HG03571 (cell line): ENCODE results near the gene ZNF616.
A peak's percentile ranks its signal among the peaks of the same experiment; 100 is the strongest.

Source experiments
- ATAC-seq: cut with Tn5 transposase; IDR thresholded peaks from one replicate; pipeline ENCODE4 v1.9.1; 2021; ENCODE audit not compliant: unreplicated experiment

The ZNF616 gene

DNA sequence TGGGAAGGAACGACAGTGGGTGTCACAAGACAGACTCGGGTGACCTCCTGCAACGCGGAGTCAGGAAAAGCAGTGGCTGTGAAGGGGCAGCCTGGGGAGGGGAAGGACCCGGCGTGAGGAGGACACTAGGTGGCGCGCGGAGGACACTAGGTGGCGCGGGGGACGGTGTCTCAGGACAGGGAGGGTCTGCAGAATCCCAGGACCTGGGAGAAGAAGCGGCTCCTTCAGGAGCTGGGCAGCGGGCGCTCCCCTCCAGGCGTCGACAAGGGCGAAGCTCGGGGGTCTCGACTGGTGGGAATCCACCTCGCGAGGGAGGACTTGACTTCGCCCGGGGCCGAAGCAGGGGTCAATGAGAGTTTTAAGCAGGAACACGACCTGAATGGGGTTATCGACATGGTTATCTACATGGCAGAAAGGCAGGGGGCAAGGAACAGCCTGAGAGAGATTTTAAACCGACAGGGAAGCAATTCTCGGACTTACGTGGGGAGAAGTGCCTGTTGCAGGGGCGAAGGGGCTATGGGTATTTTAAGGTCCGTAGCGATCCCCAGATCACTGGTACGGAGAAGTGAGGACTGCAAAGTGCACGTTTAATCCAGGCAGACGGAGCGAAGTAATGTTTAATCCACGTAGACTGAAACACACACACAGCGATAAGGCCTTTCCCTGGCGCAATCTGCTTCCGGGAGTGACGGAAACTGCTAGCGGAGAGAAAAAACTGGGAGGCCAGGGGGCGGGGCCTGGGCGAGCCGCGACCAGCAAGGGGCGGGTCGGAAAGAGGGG is at the start of gene ZNF616:
TSS of gene ZNF616 (minus strand) at position 687 of the 780 bp plus-strand sequence. CDS start 9,426 bp downstream, outside the sequence.
- ATAC-seq, result peak; percentile 39

DNA sequence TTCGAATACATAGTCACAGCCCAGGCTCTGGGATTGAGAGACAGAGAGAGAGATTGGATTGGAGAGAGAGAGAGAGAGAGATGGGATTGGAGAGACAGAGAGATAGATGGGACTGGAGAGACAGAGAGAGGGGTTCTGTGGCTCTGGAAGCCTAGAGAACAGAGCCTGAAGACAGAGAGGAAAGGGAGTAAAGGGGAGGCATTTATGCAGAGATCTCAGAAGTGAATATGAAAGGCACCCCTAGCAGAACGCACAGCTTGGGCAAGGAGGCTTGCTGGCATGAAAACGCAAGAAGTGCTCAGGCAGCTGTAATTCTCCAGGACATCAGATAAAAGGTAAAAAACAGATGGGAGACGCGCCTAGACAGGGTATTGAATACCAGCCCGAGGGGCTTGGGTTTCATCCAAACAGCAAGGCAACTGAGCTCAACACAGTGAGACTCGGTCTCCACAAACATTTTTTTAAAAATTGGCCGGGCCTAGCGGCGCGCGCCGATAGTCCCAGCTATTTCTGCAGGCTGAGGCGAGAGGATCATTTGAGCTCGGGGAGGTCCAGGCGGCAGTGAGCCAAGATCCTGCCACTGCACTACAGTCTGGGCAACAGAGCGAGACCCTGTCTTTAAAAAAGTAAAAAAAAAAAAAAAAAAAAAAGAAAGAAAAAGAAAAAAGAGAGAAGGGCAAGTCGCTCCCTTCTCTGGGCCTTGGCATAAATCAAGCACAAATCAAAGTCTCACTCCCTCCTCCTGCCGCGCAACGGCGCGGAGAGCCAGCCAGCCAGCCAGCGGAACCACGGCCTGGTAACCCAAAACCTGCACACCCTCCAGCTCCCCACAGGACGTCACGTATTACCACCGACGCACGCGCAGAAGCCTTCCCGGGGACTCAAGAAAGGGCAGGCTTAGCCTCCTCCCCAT is 49.3 kb upstream of the ZNF616 start:
- ATAC-seq, result peak; percentile 2

DNA sequence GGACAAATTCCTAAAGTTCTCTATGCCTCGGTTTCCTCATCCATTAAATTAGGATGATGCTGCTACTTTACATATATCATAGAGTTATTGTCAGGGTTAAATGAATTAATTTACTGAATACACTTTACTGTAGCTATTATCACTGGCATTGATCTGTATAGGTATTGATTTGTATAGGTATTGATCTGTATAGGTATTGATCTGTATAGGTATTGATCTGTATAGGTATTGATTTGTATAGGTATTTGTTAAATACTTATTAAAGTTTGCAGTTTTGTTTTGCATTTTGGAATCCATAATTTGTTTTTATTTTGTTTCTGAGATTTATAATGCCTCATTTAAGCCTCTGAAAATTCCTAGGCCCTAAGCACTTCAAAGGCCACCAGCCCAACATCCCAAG is 47.7 kb upstream of the ZNF616 start:
- no peak for ATAC-seq

DNA sequence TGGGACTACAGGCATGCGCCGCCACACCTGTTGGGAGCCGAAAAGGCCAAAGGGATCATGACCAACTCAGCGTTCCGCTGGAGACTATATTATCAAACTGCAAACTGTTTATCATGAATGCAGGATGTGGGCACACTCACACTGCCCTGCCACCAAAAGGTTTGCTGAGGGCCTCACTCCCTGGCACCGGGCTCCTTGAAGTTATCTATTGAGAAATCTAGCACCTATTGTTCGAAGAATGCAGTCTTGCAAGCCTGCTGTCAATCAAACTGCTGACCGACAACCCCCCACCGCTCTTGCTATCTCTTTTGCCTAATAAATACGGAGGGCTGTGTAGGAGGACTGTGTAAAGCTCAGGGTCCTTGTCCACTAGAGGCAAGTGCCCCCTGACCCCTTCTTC is 36.8 kb upstream of the ZNF616 start:
- no peak for ATAC-seq

DNA sequence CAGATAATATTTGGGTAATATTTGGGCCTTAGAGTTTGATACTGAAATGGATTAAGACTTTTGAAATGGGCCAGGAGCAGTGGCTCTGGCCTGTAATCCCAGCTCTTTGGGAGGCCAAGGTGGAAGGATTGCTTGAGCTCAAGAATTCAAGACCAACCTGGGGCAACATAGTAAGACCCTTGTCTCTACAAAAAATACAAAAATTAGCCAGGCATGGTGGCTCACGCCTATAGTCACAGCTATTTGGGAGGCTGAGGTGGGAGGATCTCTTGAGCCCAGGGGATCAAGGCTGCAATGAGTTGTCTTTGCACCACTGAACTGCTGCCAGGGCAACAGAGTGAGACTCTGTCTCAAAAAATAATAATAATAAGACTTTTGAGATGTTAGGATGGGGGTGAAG is 32.6 kb upstream of the ZNF616 start:
- no peak for ATAC-seq

DNA sequence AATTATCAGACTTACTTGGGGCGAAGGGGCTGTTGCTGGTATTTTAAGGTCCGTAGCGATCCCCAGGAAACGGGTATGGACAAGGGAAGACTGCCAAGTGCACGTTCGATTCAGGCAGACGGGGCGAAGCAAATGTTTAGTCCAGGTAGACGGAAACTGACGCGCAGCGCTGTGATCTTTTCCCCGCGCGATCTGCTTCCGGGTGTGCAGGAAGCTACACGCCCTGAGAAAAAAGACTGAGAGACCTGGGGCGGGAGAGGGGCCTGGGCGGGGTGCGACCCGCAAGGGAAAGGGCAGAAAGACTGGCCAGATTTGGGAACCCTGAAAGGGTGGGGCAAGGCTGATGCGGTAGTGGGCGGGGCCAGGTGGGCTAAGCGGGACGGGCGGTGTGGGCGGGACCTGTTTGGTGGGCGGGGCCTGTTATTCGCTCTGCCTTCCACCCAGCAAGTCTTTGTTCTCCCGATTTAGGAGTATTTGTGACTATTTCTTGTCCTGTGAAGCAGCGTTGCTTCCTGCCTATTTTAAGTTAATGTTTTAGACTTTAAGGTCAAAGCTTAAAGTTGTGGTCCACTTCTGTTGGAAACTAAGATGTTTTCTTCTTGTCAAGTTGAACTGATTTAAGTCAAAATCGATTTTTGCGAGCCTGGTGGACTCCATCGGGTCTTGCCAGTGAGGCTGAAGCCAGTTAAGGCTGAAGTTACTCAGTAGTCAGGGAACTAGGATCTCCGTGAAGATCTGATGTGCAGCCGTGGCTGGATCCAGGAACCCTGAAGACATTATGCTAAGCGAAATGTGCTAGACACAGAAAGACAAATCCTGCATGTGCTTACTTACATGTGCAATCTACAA is 31.8 kb upstream of the ZNF616 start, which contains the start of gene ZNF836:
TSS of gene ZNF836 (minus strand) at position 301 of the 849 bp plus-strand sequence. CDS start 3,549 bp downstream, outside the sequence.
- peak; percentile 65 for ATAC-seq

DNA sequence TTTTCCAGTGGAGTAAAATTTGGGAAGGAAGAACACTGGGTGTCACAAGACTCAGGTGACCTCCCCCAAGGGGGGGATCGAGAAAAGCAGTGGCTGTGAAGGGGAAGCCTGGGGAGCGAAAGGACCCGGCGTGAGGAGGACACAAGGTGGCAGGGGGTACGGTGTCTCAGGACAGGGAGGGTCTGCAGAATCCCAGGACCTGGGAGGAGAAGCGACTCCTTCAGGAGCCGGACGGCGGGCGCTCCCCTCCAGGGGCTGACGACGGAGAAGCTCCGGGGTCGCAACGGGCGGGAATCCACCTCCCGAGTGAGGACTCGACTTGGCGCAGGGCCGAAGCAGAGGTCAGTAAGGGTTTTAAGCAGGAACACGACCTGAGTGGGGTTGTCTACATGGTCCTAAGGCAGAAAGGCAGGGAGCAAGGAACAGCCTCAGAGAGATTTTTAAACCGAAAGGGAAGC is 31.2 kb upstream of the ZNF616 start:
- ATAC-seq, result peak; percentile 26

DNA sequence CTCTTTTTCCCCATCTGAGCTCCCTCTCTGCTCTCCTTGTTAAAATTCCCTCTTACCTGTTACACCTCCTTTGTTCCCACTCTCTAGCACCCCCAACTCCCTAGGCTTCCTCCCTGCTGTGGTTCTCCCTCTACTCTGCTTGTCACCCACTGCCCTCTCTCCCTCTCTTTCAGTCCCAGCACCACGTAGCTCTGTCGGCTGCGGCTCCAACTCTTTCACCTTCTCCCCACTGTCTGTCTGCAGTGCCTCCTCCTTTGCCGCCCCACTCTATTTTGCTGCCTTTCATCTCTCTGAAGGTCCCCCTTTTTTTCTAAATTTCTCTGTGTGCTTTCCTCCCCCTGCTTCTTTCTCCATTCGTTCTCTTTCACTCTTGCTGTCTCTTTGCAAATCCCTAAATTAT is 30.6 kb upstream of the ZNF616 start:
- no peak for ATAC-seq

DNA sequence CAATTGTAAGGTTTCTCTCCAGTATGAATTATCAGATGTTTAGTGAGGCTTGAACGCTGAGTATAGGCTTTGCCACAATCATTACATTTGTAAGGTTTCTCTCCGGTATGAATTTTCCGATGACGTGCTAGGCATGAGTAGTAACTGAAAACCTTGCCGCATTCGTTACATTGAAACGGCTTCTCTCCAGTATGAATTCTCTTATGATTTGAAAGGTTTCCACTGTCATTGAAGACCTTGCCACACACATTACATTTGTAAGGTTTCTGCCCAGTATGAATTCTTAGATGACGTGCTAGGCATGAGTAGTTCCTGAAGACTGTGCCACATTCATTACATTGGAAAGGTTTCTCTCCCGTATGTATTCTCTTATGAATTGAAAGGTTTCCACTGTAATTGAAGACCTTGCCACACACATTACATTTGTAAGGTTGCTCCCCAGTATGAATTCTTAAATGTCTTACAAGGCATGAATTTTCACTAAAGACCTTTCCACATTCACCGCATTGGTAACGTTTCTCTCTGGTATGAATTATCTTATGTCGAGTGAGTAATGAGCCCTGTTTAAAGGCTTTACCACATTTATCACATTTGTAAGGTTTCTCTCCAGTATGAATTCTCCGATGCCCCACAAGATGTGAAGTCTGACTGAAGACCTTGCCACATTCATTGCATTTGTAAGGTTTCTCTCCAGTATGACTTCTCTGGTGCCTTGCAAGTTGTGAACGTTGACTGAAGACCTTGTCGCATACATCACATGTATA is 16.0 kb upstream of the ZNF616 start:
- ATAC-seq, result no peak

DNA sequence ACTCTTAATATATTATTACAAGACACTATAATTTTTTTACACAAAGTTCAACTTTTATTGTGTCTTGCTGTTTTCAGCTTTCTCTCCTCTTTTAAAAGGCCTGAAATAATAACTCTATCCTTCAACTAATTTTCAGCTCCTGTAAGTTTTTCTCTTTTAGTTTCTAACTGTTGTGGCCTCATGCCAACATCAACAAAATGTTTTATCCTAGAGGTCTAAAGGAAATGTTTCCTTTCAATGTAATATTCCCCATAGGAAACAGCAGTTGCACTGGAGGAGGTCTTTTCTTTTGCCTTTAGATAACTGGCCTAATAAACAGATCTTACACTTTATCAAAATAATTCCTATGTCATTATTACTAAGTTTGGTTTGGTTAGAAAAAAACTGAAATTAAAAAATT is 8.5 kb upstream of the ZNF616 start:
- no peak for ATAC-seq

DNA sequence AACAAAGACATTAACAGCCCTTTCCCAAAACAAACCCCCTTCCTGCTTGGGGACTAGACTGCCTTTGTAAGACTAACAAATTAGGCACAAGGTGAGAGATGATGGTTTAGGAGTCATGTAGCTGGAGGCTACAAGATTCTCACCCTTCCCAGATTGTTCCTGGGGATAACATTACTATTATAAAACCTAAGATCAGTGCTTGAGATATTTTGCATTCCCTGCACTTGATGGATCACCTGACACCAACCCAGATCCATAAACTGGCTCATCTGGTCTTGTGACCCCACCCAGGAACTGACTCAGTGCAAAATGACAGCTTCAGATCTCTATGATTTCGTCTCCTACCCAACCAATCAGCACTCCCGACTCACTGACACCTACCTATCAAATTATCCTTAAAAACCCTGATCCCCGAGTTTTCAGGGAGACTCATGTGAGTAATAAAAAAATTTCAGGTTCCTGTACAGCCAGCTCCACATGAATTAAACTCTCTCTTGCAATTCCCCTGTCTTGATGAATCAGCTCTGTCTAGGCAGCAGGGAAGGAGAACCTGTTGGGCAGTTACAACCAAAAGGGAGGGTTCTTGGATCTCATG is 2.4 kb upstream of the ZNF616 start:
- ATAC-seq, result no peak

DNA sequence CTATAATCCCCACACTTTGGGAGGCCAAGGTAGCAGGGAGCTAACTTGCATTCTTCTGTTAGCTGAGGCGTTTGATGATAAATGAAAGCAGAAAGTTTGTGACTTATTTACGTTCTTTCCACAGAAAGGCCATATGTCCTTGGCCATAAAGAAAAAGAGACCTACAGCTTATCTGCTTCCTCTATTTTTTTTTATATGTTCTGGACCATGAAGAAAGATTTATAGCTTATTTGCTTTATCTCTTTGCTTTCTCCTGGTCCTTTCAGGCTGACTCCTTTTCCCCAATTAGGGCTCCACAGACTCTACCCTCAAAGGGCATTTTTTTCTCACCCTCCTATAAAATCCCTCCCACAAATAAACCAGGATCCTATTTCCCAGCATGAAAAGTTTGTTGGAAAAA is 1.5 kb upstream of the ZNF616 start:
- no peak for ATAC-seq

DNA sequence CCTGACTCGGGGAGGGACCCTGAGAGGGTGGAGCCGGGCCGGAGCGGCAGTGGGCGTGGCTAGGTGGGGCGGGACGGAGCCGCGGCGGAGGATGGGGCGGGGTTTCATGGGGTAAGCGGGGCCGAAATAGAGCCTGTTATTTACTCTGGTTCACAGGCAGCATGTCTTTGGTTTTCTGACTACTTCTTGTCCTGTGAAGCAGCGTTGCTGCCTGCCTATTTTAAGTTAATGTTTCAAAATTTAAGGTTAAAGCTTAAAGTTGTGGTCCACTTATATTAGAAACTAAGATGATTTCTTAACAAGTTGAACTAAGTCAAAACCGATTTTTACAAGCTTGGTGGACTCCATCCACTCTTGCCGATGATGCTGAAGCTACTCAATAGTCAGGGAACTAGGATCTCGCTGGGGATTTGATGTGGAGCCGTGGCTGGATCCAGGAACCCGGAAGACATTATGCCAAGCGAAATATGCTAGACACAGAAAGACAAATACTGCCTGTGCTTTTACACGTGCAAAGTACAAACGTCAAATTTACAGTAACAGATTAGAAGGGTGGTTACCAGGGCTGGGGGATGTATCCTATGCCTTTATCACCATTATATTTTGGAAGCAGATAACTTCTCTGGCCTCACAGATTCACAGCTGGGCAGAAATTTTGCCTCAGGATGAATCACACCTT is 433 bp upstream of the ZNF616 start:
- ATAC-seq, result peak; percentile 75

DNA sequence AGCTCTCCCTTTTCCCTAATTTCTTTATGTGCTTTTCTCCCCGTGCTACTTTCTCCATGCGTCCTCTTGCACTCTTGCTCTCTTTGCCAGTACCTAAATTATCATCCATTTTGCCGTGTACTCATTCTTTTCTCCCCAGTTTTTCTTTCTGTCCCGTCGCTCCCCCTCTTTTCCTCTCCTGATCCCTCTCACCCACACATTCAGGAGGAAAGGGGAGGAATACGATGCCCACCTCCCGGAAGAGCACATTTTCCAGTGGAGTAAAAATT is 821 bp downstream of the ZNF616 start:
- ATAC-seq, result no peak

DNA sequence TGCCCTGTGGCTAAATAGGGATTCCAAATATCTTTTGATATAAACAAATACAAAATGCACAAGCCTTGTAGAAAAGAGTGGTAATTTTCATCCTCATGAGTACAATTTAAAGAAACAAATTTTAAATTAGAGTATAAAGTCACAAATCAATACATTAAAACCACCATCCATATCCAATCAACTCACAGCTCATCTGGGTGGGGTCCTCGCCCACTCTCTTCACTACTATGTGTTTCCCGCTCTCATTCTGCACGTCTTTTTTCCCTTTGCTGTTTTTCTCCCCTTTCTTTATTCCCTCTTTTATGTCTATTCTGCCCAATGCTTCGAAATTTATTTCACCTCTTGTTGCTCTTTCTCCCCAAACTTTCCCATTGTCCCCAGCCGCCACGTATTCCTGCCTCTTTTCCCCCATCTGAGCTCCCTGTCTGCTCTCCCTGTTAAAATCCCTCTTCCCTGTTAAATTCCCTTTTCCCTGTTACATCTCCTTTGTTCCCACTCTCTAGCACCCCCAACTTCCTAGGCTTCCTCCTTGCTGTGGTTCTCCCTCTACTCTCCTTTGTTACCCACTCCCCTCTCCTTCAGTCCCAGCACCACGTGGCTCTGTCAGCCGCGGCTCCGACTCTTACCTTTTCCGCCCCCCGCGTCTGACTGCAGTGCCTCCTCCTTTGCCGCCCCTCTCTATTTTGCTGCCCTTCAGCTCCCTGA is 1.3 kb downstream of the ZNF616 start:
- no peak for ATAC-seq

DNA sequence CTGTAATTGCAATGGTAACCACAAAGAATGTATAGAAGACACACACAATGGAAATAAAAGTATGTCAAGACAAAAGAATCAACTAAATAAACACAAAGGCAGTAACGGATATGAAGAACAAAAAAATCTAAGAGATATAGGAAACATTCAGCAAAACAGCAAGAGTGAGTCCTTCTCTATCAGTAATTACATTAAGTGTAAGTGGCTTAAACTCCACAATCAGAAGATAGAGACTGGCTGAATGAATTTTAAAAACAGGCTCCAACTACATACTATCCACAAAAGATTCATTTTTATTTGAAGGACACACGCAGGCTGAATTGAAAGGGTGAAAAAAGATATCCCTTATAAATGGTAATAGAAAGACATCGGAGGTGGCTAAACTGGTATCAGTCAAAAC is 19.5 kb downstream of the ZNF616 start:
- no peak for ATAC-seq

DNA sequence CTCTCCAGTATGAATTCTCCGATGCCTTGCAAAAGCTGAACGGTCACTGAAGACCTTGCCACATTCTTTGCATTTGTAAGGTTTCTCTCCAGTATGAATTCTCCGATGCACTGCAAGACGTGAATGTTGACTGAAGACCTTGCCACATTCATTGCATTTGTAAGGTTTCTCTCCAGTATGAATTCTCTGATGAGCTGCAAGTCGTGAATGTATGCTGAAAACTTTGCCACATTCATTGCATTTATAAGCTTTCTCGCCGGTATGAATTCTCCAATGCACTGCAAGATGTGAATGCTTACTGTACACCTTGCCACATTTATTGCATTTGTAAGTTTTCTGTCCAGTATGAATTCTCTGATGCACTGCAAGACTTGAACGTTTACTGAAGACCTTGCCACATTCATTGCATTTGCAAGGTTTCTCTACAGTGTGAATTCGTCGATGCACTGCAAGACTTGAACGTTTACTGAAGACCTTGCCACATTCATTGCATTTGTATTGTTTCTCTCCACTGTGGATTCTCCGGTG is 24.1 kb downstream of the ZNF616 start:
- ATAC-seq, result no peak

DNA sequence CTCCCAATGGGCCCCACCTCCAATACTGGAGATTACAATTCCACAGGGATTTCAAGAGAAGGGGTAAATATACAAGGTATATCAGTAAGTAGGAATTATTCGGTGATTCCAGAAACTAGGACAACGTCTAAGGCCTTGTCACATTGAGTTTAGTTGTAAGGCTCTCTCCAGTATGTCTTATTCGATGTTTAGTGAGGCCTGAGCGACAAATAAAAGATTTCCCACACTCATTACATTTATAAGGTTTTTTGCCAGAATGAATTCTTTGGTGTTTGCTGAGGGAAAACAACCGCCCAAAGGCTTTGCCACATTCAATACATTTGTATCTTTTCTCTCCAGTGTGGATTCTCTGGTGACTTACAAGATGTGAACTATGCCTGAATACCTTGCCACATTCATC is 25.0 kb downstream of the ZNF616 start:
- ATAC-seq, result no peak

DNA sequence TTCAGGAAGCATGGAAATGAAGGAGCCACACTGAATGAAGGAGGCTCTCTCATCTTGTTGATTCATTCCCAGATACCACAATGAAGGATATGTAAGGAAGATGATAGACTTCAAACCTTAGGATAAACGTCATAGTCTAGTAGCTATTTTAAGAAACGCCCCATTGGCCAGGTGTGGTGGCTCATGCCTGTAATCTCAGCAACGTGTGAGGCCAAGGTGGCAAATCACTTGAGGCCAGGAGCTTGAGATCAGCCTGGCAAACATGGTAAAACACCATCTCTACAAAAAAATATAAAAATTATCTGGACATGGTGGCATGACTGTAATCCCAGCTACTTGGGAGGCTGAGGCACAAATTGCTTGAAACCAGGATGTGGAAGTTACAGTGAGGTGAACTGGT is 27.1 kb downstream of the ZNF616 start:
- ATAC-seq, result no peak
